GM12878 (cell line): ENCODE data around the gene BACE2. TPM values are rescaled to one million over a fixed set of nuclear protein-coding genes. Genes with fewer than 3 reads are reported as not detected.

Source experiments
- ATAC-seq: fragments of 200-7000 bp; cut with Tn5 transposase; 3 replicates; pipeline ENCODE4 v1.9.1; 2020; ENCODE audit warnings: mild to moderate bottlenecking, moderate library complexity
- BruUV-seq: library from RNA; stranded (reverse); fragments of 400-500 nt; replicated peaks from 2 replicates; lab custom pipeline; 2021; lab: Mats Ljungman, UMichigan
- CTCF ChIA-PET: fragments of 300-600 bp; sonication (Branson Sonifier 250); formaldehyde crosslinking; extraction: SDS; loops from one replicate; lab custom pipeline; 2021; ENCODE audit warnings: inconsistent platforms; lab: Yijun Ruan, JAX
- POLR2A ChIA-PET: fragments of 350-600 bp; formaldehyde crosslinking; extraction: SDS; loops from one replicate; lab custom pipeline; 2021; ENCODE audit warnings: inconsistent platforms; lab: Charles Lee
- RAD21 ChIA-PET: fragments of 300-600 bp; sonication (Branson Sonifier 250); formaldehyde crosslinking; loops from one replicate; lab custom pipeline; 2023; ENCODE audit warnings: antibody characterized with exemption; ENCODE audit not compliant: unreplicated experiment; lab: Charles Lee
- SMC1A ChIA-PET: fragments of 300-600 bp; sonication (Branson Sonifier 250); formaldehyde crosslinking; loops from one replicate; lab custom pipeline; 2023; ENCODE audit not compliant: unreplicated experiment, uncharacterized antibody; lab: Charles Lee
- DNase-seq: peaks from one replicate; pipeline ENCODE4 v3.0.0-alpha.2; 2011; ENCODE audit warnings: low read depth, low spot score
- FAIRE-seq: peaks from 3 replicates; lab custom pipeline; 2011; peaks lifted over from hg19 to GRCh38; lab: Jason Lieb, UNC
- H2AFZ ChIP-seq: 2 replicates; pipeline ENCODE4 v1.6.0; 2011; ENCODE audit warnings: low read depth, low read length, control low read depth; ENCODE audit not compliant: control insufficient read depth
- H3K27ac ChIP-seq: 2 replicates; pipeline ENCODE4 v1.5.1; 2011; ENCODE audit warnings: control low read depth; ENCODE audit not compliant: control insufficient read depth, insufficient read depth
- H3K27me3 ChIP-seq, 2 experiments: replicated peaks in 1 of 2; 2 replicates each; pipeline versions ENCODE4 v1.6.0 to v1.6.1; 2011; ENCODE audit warnings: low read length in 1 of 2; ENCODE audit not compliant: control insufficient read depth in 2 of 2, insufficient read depth in 2 of 2
- H3K36me3 ChIP-seq, 2 experiments: 2 replicates each; pipeline ENCODE4 v1.5.1; 2011; ENCODE audit warnings: low read length in 1 of 2; ENCODE audit not compliant: control insufficient read depth in 2 of 2, insufficient read depth in 2 of 2
- H3K4me1 ChIP-seq: 2 replicates; pipeline ENCODE4 v1.6.1; 2011; ENCODE audit warnings: mild to moderate bottlenecking, low read length, moderate library complexity, mixed read lengths; ENCODE audit not compliant: control insufficient read depth, insufficient read depth
- H3K4me2 ChIP-seq: 2 replicates; pipeline ENCODE4 v1.6.0; 2011; ENCODE audit warnings: control low read depth; ENCODE audit not compliant: control insufficient read depth, insufficient read depth
- H3K4me3 ChIP-seq: fragments of 200-600 bp; sonication (generic); 2 replicates; pipeline ENCODE4 v1.5.1; 2016
- H3K79me2 ChIP-seq: 2 replicates; pipeline ENCODE4 v1.6.0; 2011; ENCODE audit warnings: low read length; ENCODE audit not compliant: control insufficient read depth, insufficient read depth
- H3K9ac ChIP-seq: 2 replicates; pipeline ENCODE4 v1.8.0; 2011; ENCODE audit warnings: low read length, control low read depth, mixed read lengths; ENCODE audit not compliant: control insufficient read depth, insufficient read depth
- H3K9me3 ChIP-seq: replicated peaks from 3 replicates; pipeline ENCODE4 v1.5.1; 2011; ENCODE audit warnings: mild to moderate bottlenecking, low read length; ENCODE audit not compliant: control insufficient read depth, insufficient read depth
- H4K20me1 ChIP-seq: 2 replicates; pipeline ENCODE4 v1.6.0; 2011; ENCODE audit not compliant: control insufficient read depth, insufficient read depth
- BHLHE40 ChIP-seq, 2 experiments: fragments of 450-650 bp in 1 of 2; IDR thresholded peaks; 2 replicates each; pipeline ENCODE4 v1.6.1; 2011 to 2017; ENCODE audit warnings: low read depth in 2 of 2, borderline replicate concordance in 1 of 2, improper control_type of control experiment in 1 of 2, low read length in 1 of 2, mild to moderate bottlenecking in 1 of 2
- HDAC2 ChIP-seq: fragments of 200-600 bp; sonication (generic); IDR thresholded peaks from 2 replicates; pipeline ENCODE4 v1.6.1; 2017
- IRF4 ChIP-seq: IDR thresholded peaks from 2 replicates; pipeline ENCODE4 v1.6.1; 2011; ENCODE audit warnings: low read depth, low read length
- NFYB ChIP-seq: IDR thresholded peaks from 2 replicates; pipeline ENCODE4 v1.6.1; 2011; ENCODE audit warnings: low read depth, mild to moderate bottlenecking, low read length, improper control_type of control experiment, moderate library complexity; ENCODE audit not compliant: insufficient read depth
- PRDM15 ChIP-seq: fragments of 450-650 bp; formaldehyde crosslinking; IDR thresholded peaks from 2 replicates; pipeline ENCODE4 v1.4.0; 2020; ENCODE audit warnings: mild to moderate bottlenecking, moderate library complexity
- SMAD1 ChIP-seq: fragments of 450-650 bp; IDR thresholded peaks from 2 replicates; pipeline ENCODE4 v1.6.1; 2018; ENCODE audit warnings: mild to moderate bottlenecking, low read depth; ENCODE audit not compliant: partially characterized antibody
- SPI1 ChIP-seq: IDR thresholded peaks from 2 replicates; pipeline ENCODE4 v1.6.1; 2011; ENCODE audit warnings: low read depth, mild to moderate bottlenecking, low read length, moderate library complexity, borderline replicate concordance; ENCODE audit not compliant: insufficient read depth
- SREBF1 ChIP-seq: IDR thresholded peaks from 2 replicates; pipeline ENCODE4 v1.6.1; 2012; ENCODE audit warnings: mild to moderate bottlenecking, low read length
- SUZ12 ChIP-seq: fragments of 200-600 bp; sonication (generic); IDR thresholded peaks from one replicate; pipeline ENCODE4 v1.6.1; 2018; ENCODE audit warnings: antibody characterized with exemption, mild to moderate bottlenecking; ENCODE audit not compliant: unreplicated experiment
- USF1 ChIP-seq: IDR thresholded peaks from 2 replicates; pipeline ENCODE4 v1.6.1; 2011; ENCODE audit warnings: borderline replicate concordance, low read depth, mild to moderate bottlenecking, moderate library complexity, mixed read lengths, low read length; ENCODE audit not compliant: insufficient read depth; ENCODE audit errors: extremely low read length
- YY1 ChIP-seq: IDR thresholded peaks from 2 replicates; pipeline ENCODE4 v1.6.1; 2011; ENCODE audit warnings: low read depth, mild to moderate bottlenecking, low read length
- ZBED1 ChIP-seq: IDR thresholded peaks from 2 replicates; pipeline ENCODE4 v1.6.1; 2016; ENCODE audit warnings: borderline replicate concordance
- ZNF622 ChIP-seq: fragments of 450-650 bp; IDR thresholded peaks from 2 replicates; pipeline ENCODE4 v1.6.1; 2017; ENCODE audit warnings: mild to moderate bottlenecking, inconsistent platforms
- WGBS: methylation state at CpG from one replicate; pipeline ENCODE4 v1.1.6; 2016; ENCODE audit warnings: low lambda C conversion rate; ENCODE audit not compliant: insufficient replicate concordance, insufficient coverage; ENCODE audit errors: missing lambda C conversion rate; 5-methylcytosine and 5-hydroxymethylcytosine counted together
- in situ Hi-C: fragments of 300-500 bp; cut with MboI; formaldehyde crosslinking; loops from 9 replicates; pipeline ENCODE4 v1.14.3; 2018; ENCODE audit warnings: mixed read lengths
- intact Hi-C: fragments of 100-400 bp; cut with micrococcal nuclease; formaldehyde crosslinking; loops from one replicate; pipeline ENCODE4 v1.14.2; 2022; ENCODE audit not compliant: unreplicated experiment
- polyA plus RNA-seq, 11 experiments: library from polyadenylated mRNA; depleted of rRNA in 4 of 11; unstranded in 6 of 11; stranded (reverse) in 5 of 11; fragments of >200 nt; fragmentation: Nextera tagmentation in 4 of 11; fragmentation: Illumina TruSeq in 1 of 11; extraction: Ambion mirVana in 4 of 11; extraction: Trizol in 1 of 11; gene quantifications; 1 replicate in 1 of 11; 2 replicates in 10 of 11; pipeline versions ENCODE4 v1.2.1 to v1.2.3, GENCODE V29; 2011 to 2016; ENCODE audit warnings: inconsistent platforms in 2 of 11, missing spikeins in 2 of 11, low read depth in 1 of 11
- total RNA-seq, 4 experiments: library from RNA; depleted of rRNA in 3 of 4; stranded (reverse); fragments of >200 nt in 3 of 4; fragmentation: Illumina TruSeq in 1 of 4; extraction: Trizol in 1 of 4; gene quantifications; 2 replicates each; pipeline versions ENCODE4 v1.2.1 to v1.2.3, GENCODE V29; 2013 to 2021

BACE2 gene
- total and polyA plus RNA-seq, 10 of the 15 experiments (the other 5 are each of a cell fraction or from before 2014, with no cell fraction given) = 0.04 to 0.69 (median 0.18) TPM; not detected in 5

DNA sequence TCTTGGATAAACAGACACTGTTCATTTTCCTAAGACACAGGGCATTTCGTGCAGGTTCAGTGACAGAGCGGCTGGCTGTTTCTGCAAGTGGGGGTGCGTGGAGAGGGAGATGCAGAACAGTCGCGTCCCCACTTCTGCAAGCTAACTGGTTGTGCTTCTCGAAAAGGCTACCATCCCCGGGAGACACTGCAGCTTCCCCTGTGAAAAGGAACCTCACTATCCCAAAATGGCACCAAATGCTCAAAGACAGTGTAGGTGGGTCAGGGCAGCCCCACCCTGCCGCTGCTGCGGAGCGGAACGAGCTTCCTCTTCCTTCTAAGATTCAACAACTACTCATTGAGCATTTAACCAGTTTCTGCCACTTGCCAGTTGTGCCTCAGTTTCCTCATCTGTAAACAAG is 19.2 kb upstream of the BACE2 start:
- ATAC-seq (no peak), FAIRE-seq (no peak)

More for the DNA sequence above, 19.2 kb upstream of the BACE2 start:
- Histone ChIP-seq H4K20me1 (no peaks in the 10 kb centered on the region), H3K9ac (no peak overlapping the region), H3K4me2 (no peak overlapping the region), H3K4me3 (no peak overlapping the region), H3K27me3 (no peaks in the 10 kb centered on the region), H3K79me2 (no peaks in the 10 kb centered on the region), H2AFZ (no peak overlapping the region), H3K27ac (no peak overlapping the region), H3K9me3 (no peaks in the 10 kb centered on the region; the same call in 2 of the 3 replicates), H3K36me3 (no peaks in the 10 kb centered on the region), H3K4me1 (no peaks in the 10 kb centered on the region)
- ChIA-PET POLR2A (no interaction called here), SMC1A (no interaction called here), CTCF (interaction anchor here (0.7 kb wide), 1 partner anchor 10 kb away, joined by 3 read pairs; no protein-coding TSS in a partner anchor), RAD21 (no interaction called here)
- intact Hi-C loops (no loop called here), in situ Hi-C loops (no loop called here)
- DNase-seq = no peak
- TF ChIP-seq SREBF1 (no peak), PRDM15 (CRISPR knock-in tag) (no peak), HDAC2 (no peak), SMAD1 (no peak), YY1 (no peak), USF1 (no peak), SUZ12 (no peak), BHLHE40 (IDR thresholded peaks at IDR 0.05; ENCODE audit: borderline replicate concordance in 1 of 2, low read depth in 2 of 2, low read length in 1 of 2) (no peak), NFYB (no peak), SPI1 (no peak), ZNF622 (no peak), ZBED1 (no peak), IRF4 (no peak)
- 33% methylated on average over 11 of the region's 11 CpGs for WGBS
- no TSS peak for BruUV-seq
